ENCODE data around the gene VSIG10L2.

DNA sequence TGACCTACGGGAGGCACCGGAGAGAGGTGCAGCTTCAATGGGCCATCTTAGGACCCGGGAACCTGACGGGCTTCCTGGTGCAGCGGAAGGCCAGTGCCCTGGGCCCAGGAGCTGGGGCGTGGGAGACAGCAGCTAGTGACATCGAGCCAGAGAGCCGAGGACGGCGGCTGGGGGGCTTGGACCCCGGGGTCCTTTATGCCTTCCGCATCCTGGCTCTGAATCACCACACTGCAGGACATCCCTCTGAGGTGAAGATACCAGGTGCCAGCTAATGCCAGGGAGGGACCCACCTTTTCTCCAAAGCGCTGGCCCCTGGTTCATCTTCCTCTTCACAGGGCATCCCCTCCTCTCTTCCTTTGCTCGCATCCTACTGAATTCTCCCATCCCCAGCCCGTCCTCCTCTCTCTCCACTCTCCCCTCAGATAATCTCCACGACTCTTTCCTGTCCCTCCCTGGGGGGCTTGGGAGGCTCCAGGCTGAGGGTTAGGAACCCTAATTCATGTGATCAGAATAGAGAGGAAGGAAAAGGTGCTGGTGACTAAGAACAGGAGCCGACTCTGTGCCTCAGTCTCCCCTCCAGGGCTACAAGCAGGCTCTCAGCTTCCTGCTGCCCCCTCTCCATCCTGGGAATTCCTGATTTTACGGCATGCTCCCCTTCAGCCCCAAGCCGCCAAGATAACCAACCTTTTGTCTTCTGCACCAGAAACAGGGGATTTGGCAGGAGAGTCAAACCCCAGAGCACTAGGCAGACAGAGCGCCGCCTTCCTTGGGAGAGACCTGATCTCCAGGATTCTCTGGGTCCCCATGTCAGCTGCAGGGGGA lies 8.5 kb downstream of the VSIG10L2 start:
- TF ChIP-seq, protein P1, sequence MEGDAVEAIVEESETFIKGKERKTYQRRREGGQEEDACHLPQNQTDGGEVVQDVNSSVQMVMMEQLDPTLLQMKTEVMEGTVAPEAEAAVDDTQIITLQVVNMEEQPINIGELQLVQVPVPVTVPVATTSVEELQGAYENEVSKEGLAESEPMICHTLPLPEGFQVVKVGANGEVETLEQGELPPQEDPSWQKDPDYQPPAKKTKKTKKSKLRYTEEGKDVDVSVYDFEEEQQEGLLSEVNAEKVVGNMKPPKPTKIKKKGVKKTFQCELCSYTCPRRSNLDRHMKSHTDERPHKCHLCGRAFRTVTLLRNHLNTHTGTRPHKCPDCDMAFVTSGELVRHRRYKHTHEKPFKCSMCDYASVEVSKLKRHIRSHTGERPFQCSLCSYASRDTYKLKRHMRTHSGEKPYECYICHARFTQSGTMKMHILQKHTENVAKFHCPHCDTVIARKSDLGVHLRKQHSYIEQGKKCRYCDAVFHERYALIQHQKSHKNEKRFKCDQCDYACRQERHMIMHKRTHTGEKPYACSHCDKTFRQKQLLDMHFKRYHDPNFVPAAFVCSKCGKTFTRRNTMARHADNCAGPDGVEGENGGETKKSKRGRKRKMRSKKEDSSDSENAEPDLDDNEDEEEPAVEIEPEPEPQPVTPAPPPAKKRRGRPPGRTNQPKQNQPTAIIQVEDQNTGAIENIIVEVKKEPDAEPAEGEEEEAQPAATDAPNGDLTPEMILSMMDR (tag by site-specific recombination; IDR thresholded peaks at IDR 0.05): no peak
- TF ChIP-seq ZNF24 (tag by site-specific recombination; IDR thresholded peaks at IDR 0.05): no peak
- TF ChIP-seq KLF1 (tag by site-specific recombination; IDR thresholded peaks at IDR 0.05): no peak
- TF ChIP-seq YY1 (tag by site-specific recombination; IDR thresholded peaks at IDR 0.05): no peak
- TF ChIP-seq ZNF530 (tag by site-specific recombination; IDR thresholded peaks at IDR 0.05; ENCODE audit: low read depth): no peak
- TF ChIP-seq ZNF221 (tag by site-specific recombination; IDR thresholded peaks at IDR 0.05; ENCODE audit: borderline replicate concordance): no peak
- TF ChIP-seq ZNF214 (tag by site-specific recombination; IDR thresholded peaks at IDR 0.05; ENCODE audit: borderline replicate concordance): no peak
- no peak for TF ChIP-seq ZNF138 (tag by site-specific recombination; IDR thresholded peaks at IDR 0.05; ENCODE audit: borderline replicate concordance)
- TF ChIP-seq, protein P2, sequence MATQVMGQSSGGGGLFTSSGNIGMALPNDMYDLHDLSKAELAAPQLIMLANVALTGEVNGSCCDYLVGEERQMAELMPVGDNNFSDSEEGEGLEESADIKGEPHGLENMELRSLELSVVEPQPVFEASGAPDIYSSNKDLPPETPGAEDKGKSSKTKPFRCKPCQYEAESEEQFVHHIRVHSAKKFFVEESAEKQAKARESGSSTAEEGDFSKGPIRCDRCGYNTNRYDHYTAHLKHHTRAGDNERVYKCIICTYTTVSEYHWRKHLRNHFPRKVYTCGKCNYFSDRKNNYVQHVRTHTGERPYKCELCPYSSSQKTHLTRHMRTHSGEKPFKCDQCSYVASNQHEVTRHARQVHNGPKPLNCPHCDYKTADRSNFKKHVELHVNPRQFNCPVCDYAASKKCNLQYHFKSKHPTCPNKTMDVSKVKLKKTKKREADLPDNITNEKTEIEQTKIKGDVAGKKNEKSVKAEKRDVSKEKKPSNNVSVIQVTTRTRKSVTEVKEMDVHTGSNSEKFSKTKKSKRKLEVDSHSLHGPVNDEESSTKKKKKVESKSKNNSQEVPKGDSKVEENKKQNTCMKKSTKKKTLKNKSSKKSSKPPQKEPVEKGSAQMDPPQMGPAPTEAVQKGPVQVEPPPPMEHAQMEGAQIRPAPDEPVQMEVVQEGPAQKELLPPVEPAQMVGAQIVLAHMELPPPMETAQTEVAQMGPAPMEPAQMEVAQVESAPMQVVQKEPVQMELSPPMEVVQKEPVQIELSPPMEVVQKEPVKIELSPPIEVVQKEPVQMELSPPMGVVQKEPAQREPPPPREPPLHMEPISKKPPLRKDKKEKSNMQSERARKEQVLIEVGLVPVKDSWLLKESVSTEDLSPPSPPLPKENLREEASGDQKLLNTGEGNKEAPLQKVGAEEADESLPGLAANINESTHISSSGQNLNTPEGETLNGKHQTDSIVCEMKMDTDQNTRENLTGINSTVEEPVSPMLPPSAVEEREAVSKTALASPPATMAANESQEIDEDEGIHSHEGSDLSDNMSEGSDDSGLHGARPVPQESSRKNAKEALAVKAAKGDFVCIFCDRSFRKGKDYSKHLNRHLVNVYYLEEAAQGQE (tag by site-specific recombination; IDR thresholded peaks at IDR 0.05): no peak
- no peak for TF ChIP-seq ZNF785 (tag by site-specific recombination; IDR thresholded peaks at IDR 0.05)
- no peak for TF ChIP-seq REPIN1 (tag by site-specific recombination; IDR thresholded peaks at IDR 0.05; ENCODE audit: low read depth)
- TF ChIP-seq ZBTB21 (tag by site-specific recombination; IDR thresholded peaks at IDR 0.05): no peak
